ENCODE measurements around the gene EEFSEC. TPM values are rescaled to one million over a fixed set of nuclear protein-coding genes. Genes with fewer than 3 reads are reported as not detected.

The EEFSEC gene
- total RNA-seq, 2 donors from 2014 or later, result 15.7 to 17.2 TPM

DNA sequence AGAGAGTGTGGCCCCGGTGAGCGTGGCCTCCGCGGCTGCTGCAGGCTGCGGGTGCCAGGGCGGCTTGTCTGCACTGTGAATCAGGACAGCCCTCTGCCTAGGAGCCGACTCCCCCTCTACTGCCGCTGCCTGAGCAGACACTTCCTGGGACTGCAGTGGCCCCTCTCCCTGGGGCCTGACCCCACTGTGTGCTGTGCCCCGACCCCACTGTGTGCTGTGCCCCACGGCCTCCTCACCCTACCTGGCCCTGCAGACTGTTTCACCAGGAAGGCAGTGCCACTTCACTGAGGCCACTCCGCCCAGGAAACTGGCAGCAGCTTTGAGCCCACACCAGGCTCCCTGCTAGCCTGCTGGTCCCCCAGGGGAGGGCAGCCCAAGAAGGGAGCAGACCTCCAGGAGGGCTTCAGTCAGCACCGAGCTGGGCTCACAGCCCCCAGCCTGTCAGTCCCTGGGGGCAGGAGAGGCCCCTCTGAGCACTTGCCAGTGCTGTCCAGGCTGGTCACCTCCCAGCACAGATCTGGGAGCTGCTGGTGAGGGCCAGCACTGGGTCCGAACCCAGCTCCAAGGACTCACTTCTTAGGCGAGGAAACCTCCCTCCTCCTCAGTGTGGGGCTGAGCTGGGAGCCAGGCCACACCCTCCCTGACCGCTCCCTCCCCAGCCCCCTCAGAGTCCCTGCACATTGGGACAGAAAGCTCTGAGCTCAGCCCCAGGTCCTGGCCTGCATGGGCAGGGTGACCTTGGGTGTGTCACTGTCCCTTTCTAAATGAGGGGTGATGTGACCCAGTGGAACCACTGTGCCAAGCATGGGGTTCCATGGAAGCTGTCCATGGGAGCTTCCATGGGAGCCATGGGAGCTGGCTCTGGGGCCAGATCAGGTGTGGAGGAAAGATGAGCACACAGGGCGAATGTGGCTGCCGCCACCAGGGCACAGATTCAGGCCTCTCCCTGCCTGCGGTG is 256.6 kb downstream of the EEFSEC start:
- Mint-ChIP-seq H3K36me3 (ENCODE audit: insufficient read depth in 2 of 2) (no peaks in the 10 kb centered on the region), H3K9me3 (no peaks in the 10 kb centered on the region), H3K27me3 (ENCODE audit: low read depth) (no peaks in the 10 kb centered on the region), H3K4me1 (ENCODE audit: low read depth) (no peaks in the 10 kb centered on the region), H3K27ac (no peak overlapping the region), H3K4me3 (no peak overlapping the region)
- no peak for DNase-seq
- no peak for ATAC-seq (replicated peaks in 1 of 2)

- DNase-seq (no peak), ATAC-seq (replicated peaks in 1 of 2) (no peak)
- H3K4me3 Mint-ChIP-seq, result no peak overlapping the region
- no peaks in the 10 kb centered on the region for H3K27me3 Mint-ChIP-seq (ENCODE audit: low read depth)
- no peaks in the 10 kb centered on the region for H3K36me3 Mint-ChIP-seq (ENCODE audit: insufficient read depth in 2 of 2)
- H3K9me3 Mint-ChIP-seq, result no peaks in the 10 kb centered on the region
- no peaks in the 10 kb centered on the region for H3K4me1 Mint-ChIP-seq (ENCODE audit: low read depth)
- H3K27ac Mint-ChIP-seq, result no peak overlapping the region
Measured at GRCh38 chr3:128410669-128411573, 257.6 kb downstream of the EEFSEC start.

DNA sequence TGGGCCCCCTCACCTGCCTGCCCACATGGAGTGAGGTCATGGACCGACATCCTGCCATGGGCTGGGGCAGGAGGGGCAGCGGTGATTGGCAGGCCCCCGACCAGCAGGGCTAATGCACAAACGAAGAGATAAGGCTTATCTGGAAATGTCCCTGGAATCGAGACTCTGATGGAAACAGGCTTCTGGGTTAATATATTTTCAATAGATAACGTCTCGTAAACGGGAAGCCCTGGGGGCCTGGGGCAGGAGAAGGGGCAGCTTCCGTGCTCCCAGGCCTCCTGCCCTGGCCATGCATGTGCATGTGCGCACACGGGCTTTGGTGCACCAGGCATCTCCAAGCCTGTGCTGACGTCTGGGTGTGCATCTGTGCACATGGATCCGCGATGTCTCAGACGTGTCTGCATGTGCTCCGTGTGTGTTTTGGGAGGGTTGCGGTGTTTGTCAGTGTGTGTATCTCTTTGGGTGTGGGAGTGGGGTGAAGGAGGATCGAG is 258.3 kb downstream of the EEFSEC start:
- H3K4me1 Mint-ChIP-seq (ENCODE audit: low read depth), result no peaks in the 10 kb centered on the region
- H3K9me3 Mint-ChIP-seq, result no peaks in the 10 kb centered on the region
- H3K27me3 Mint-ChIP-seq (ENCODE audit: low read depth), result no peaks in the 10 kb centered on the region
- H3K36me3 Mint-ChIP-seq (ENCODE audit: insufficient read depth in 2 of 2), result no peaks in the 10 kb centered on the region
- no peak overlapping the region for H3K27ac Mint-ChIP-seq
- H3K4me3 Mint-ChIP-seq, result no peak overlapping the region
- DNase-seq (no peak), ATAC-seq (replicated peaks in 1 of 2) (no peak)

DNA sequence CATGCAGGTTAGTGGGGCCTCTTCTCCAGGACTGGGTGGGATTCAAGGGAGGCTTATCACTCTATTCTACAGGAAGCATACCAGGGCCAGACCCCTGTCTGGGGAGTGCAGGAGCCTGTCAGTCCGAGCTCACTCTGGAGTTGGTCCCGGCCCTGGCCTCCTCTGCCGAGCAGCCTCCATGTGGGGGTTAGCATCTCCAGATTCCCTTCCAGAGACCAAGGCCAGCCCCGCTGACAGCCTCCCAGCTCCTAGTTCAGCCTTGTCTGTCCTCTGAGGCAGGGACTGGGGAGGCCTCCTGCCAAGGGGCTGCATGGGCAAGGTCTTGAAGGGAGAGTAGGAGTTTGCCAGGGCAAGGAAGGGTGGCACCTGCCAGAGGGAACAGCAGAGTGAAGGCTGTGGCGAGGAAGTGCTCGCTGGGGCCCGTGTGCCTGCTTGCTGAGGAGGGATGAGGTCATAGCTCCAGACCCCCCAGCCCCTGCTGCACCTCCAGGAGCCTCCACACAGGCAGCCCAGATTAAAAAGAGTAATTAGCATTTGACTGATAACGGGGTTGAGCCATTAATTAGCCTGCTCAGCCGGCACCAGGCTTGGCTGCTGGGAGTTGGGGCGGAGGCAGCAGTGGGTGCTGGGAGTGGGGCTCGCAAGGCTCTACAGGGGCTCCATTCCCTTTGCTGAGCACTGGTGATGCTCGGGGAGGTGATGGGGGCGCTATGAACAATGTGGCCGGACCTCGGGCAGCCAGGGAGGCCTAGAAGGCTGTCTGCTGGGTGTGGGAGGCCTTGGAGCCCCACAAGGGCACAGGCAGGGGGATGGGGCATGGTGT is 259.1 kb downstream of the EEFSEC start:
- DNase-seq, result no peak
- H3K36me3 Mint-ChIP-seq (ENCODE audit: insufficient read depth in 2 of 2), result no peaks in the 10 kb centered on the region
- H3K4me3 Mint-ChIP-seq, result no peak overlapping the region
- H3K27ac Mint-ChIP-seq, result no peak overlapping the region
- no peak for ATAC-seq (replicated peaks in 1 of 2)
- no peaks in the 10 kb centered on the region for H3K27me3 Mint-ChIP-seq (ENCODE audit: low read depth)
- H3K9me3 Mint-ChIP-seq, result no peaks in the 10 kb centered on the region
- H3K4me1 Mint-ChIP-seq (ENCODE audit: low read depth), result no peaks in the 10 kb centered on the region

DNA sequence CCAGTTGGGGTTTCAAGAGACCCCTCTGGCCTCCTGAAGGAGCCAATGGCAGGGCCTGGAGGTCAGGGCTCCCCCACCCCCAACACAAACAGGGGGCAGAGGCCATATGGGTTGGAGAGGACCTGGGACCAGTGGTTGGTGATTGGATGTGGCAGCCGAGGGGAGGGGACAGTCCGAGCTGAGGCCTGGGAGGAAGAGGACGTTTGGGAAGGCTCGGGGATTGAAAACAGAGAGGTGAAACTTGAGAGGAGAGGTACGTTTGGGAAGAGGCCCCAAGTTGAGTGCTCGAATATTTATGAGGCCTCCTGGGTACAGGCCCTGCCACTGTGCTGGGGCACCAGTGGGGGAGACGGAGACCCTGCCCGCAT is 259.7 kb downstream of the EEFSEC start:
- ATAC-seq (replicated peaks in 1 of 2), result no peak

DNA sequence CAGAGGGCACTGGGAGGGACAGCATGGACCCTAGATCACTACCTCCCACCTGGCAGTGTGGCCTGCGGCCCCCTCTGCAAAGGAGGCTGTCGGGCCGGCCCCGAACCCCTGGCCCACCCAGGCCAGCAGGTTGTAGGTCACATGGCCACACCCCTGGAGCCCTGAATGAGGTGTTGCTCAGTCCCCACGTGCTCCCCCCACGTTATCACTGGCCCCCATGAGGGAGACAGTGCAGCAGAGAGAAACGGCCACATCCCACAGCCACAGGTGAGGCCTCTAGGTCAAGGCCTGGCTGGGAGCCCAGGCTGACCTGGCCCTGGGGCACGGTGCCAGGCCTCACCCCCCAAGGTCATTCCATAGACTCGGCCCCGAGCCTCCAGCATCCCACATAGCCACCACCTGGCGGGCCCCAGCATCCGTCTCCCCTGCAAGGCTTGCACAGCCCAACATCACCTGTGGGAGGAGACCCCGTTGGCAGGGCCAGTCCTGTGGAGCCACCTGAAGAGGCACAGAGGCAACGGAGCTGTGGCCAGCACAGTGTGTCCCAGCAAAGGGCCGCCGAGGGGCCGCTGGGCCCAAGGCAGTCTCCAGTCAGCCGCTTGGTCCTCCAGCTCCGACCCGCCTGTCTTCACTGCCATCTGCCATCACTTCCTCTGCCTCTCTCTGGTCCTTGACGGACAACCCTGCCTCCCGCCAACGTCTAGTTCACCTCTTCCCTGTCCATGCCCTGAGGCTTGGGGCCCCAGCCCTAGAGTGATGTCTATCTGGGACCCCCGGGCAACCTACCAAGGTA is 260.3 kb downstream of the EEFSEC start:
- Mint-ChIP-seq H3K27me3 (ENCODE audit: low read depth) (no peaks in the 10 kb centered on the region), H3K4me1 (ENCODE audit: low read depth) (no peaks in the 10 kb centered on the region), H3K36me3 (ENCODE audit: insufficient read depth in 2 of 2) (no peaks in the 10 kb centered on the region), H3K4me3 (no peak overlapping the region), H3K27ac (no peak overlapping the region), H3K9me3 (no peaks in the 10 kb centered on the region)
- DNase-seq (no peak), ATAC-seq (replicated peaks in 1 of 2) (no peak)

More for the DNA sequence above, 259.7 kb downstream of the EEFSEC start:
- Mint-ChIP-seq H3K27me3 (ENCODE audit: low read depth) (no peaks in the 10 kb centered on the region), H3K27ac (no peak overlapping the region), H3K4me3 (no peak overlapping the region), H3K9me3 (no peaks in the 10 kb centered on the region), H3K4me1 (ENCODE audit: low read depth) (no peaks in the 10 kb centered on the region), H3K36me3 (ENCODE audit: insufficient read depth in 2 of 2) (no peaks in the 10 kb centered on the region)
- DNase-seq, result no peak

DNA sequence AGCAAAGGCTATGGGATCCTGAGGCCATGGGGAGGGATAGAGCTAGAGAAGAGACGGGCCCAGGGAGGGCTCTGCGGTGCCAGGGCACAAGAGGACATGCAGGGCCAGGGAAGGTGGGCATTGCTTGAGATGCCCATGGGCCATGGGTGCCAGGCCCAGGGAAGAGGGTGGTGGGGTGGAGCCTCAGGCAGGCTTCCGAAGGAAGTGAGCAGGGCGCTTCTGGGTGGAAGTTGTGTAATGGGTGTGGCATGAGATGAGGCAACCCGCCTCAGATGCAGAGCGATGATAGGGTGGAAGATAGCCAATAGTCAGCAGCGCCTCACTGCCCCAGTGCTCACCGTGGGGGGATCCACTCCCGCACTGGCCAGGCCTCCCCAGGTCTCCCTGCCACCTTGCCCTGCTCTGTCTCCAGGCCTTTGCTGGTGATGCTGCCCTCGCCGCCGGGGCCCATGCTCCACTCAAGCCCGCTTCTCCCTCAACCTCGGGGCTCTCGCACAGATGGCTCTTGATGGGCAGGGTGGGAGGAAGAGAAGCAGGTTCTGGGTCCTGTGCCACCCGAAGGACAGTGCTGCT is 262.0 kb downstream of the EEFSEC start:
- Mint-ChIP-seq H3K4me3 (no peak overlapping the region), H3K27ac (no peak overlapping the region), H3K36me3 (ENCODE audit: insufficient read depth in 2 of 2) (no peaks in the 10 kb centered on the region), H3K9me3 (no peaks in the 10 kb centered on the region), H3K27me3 (ENCODE audit: low read depth) (no peaks in the 10 kb centered on the region), H3K4me1 (ENCODE audit: low read depth) (no peaks in the 10 kb centered on the region)
- ATAC-seq (replicated peaks in 1 of 2) (no peak), DNase-seq (no peak)

DNA sequence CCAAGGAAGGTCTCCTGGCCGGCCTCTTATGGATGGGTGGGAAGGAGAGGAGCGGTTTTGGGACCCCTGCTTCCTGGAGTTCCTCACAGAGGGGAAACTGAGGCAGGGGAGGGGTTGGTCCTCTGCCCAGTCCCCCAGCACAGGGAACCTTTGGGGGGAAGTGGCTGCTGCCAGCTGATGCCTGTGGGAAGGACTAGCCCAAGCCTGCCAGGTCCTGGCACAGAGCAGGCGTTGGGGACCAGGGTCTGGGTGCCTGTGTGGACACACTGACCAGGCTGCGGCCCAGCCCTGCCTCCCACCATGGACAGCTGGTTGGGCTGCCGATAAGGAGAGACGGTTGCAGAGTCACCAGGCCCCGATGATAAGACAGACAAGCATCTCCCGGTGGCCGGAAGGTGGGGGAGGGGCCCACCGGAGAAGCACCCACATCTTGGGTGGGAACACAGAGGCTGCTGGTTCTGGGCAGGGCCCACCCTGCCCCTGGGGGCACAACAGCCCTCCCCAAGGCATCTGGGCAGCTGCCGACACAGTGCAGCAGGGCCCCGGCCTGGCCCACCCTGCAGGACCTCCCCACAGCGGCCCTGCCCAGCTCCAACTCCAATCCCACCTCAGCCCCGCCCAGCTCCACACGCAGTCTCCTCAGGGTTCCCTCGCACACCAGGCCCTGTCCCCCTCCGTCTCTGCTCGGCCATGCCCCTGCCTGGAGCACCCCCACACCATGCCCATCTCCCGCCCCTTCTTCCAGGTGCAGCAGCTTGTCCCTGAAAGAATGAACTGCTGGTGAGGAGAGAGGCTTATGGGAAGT is 262.7 kb downstream of the EEFSEC start:
- Mint-ChIP-seq H3K9me3 (no peaks in the 10 kb centered on the region), H3K36me3 (ENCODE audit: insufficient read depth in 2 of 2) (no peaks in the 10 kb centered on the region), H3K27ac (no peak overlapping the region), H3K27me3 (ENCODE audit: low read depth) (no peaks in the 10 kb centered on the region), H3K4me1 (ENCODE audit: low read depth) (no peaks in the 10 kb centered on the region), H3K4me3 (no peak overlapping the region)
- ATAC-seq (replicated peaks in 1 of 2) (no peak), DNase-seq (no peak)

GRCh38 chr3:128416578-128417211 is 263.4 kb downstream of the EEFSEC start:
- Mint-ChIP-seq H3K27me3 (ENCODE audit: low read depth) (no peaks in the 10 kb centered on the region), H3K27ac (no peak overlapping the region), H3K4me1 (ENCODE audit: low read depth) (no peaks in the 10 kb centered on the region), H3K36me3 (ENCODE audit: insufficient read depth in 2 of 2) (no peaks in the 10 kb centered on the region), H3K9me3 (no peaks in the 10 kb centered on the region), H3K4me3 (no peak overlapping the region)
- ATAC-seq (replicated peaks in 1 of 2) (no peak), DNase-seq (no peak)

DNA sequence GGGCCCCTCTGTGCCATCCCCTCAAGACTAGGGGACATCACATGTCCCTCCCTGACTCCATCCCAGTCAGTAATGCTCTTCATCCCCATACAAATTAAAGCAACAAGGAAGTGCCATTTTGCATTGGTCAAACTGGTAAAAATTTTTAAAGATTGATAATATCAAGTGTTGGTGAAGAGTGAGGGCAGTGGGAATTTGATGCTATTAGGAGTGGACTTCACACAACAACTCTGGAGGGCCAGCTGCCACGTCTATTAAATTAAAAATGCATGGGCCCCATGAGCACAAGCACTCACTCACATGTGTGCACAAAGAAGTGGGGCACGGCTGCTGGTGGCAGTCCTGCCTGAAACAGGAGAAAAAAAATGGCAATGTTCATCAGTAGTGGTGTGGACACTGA is 265.6 kb downstream of the EEFSEC start:
- H3K4me3 Mint-ChIP-seq, result no peak overlapping the region
- H3K9me3 Mint-ChIP-seq, result no peaks in the 10 kb centered on the region
- H3K4me1 Mint-ChIP-seq (ENCODE audit: low read depth), result no peaks in the 10 kb centered on the region
- H3K27ac Mint-ChIP-seq, result no peak overlapping the region
- ATAC-seq (replicated peaks in 1 of 2) (no peak), DNase-seq (no peak)
- no peaks in the 10 kb centered on the region for H3K27me3 Mint-ChIP-seq (ENCODE audit: low read depth)
- H3K36me3 Mint-ChIP-seq (ENCODE audit: insufficient read depth in 2 of 2), result no peaks in the 10 kb centered on the region

- ATAC-seq (replicated peaks in 1 of 2) (no peak), DNase-seq (no peak)
- H3K9me3 Mint-ChIP-seq, result no peaks in the 10 kb centered on the region
- H3K27me3 Mint-ChIP-seq (ENCODE audit: low read depth), result no peaks in the 10 kb centered on the region
- H3K4me1 Mint-ChIP-seq (ENCODE audit: low read depth), result no peaks in the 10 kb centered on the region
- no peak overlapping the region for H3K4me3 Mint-ChIP-seq
- no peaks in the 10 kb centered on the region for H3K36me3 Mint-ChIP-seq (ENCODE audit: insufficient read depth in 2 of 2)
- H3K27ac Mint-ChIP-seq, result no peak overlapping the region
Measured at GRCh38 chr3:128419311-128419710, 266.0 kb downstream of the EEFSEC start.

Data from activated T-cell treated with anti-CD3 and anti-CD28 coated beads, Interleukin-2, amount 50 U/mL, for 72 hours (primary cell).